Cardiac septum (tissue), 1 donor: ENCODE results near the gene FKBP7. TPM values are rescaled to one million over a fixed set of nuclear protein-coding genes. Genes with fewer than 3 reads are reported as not detected.
A peak's percentile ranks its signal among the peaks of the same experiment; 100 is the strongest.
"Not testable (repeated sequence)": the region's sequence is repeated elsewhere in the genome, so short reads cannot be mapped to it uniquely, and the experiment has no call there.

Source experiments
- DNase-seq: peaks from one replicate; pipeline ENCODE4 v3.0.0-alpha.2; 2020; ENCODE audit warnings: low spot score
- intact Hi-C: fragments of 100-400 bp; cut with DNase I; formaldehyde crosslinking; loops from one replicate; pipeline ENCODE4 v1.14.0; 2022
- long read RNA-seq: library from polyadenylated mRNA; unstranded; transcript quantifications from one replicate; pipeline ENCODE4 v2.0.0, GENCODE V29; 2021
- total RNA-seq: library from RNA; stranded (reverse); fragmentation: NEBNext Ultra II Directional; extraction: Animal tissue kit (Norgen Biotek cat#: 25700); gene quantifications from one replicate; pipeline ENCODE4 v1.2.1, GENCODE V29; 2021
- donor health status: DM: no; HTN: no; CAD: no.

FKBP7 gene, protein sequence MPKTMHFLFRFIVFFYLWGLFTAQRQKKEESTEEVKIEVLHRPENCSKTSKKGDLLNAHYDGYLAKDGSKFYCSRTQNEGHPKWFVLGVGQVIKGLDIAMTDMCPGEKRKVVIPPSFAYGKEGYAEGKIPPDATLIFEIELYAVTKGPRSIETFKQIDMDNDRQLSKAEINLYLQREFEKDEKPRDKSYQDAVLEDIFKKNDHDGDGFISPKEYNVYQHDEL
- 6.5 TPM for total RNA-seq
- long read RNA-seq, partial matches to known transcripts, result 0 of 8 reads
- long read RNA-seq, other reads (novel, unspliced or antisense), result 1 of 8 reads

DNA sequence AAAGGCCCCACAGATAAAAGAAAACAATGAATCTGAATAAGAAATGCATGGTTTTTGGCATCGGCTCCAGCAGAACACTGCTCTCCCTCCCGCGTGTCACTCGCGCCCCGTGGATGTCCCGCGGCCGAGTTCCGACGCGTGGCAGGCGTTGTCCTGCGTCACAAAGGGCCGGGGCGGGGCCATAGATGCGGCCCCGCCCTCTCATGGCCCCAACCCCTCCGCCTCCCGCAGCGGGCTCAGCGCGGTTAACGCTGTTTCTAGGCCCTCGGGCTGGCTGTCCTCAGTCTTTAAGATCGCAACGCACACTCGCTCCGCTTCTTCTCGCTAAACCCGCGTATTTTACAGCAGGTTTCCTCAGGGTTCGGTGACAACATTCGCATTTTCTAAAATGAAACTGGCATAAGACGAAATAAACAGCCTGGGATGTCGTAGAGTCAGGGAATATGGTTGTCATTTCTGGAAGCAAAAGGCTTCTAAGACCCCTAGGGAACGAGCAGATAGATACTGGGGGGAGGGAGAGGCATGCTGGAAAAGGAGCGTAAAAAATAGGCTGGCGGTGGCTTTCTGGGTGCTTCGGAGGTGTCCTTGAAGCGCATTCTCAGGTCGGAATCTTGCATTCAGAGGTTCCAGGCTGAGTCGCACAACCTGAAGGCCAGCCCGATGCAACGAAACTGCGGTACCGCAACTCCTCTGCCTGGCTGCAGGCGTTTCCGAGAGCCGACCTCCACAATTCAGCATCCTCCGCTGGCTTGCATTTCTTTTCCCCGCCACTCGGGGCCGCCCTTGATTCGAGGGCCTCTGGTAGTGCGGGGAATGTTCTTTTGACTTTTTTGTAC lies at the start of gene FKBP7:
Gene FKBP7, minus strand, starts transcription at position 162 of the 836 bp plus-strand sequence. Its CDS starts 101 bp downstream, at position 61.
- peak; percentile 96 for DNase-seq
- intact Hi-C loops, result loop anchor here (5.0 kb wide), 1 partner anchor 66 kb away; no protein-coding TSS in a partner anchor

DNA sequence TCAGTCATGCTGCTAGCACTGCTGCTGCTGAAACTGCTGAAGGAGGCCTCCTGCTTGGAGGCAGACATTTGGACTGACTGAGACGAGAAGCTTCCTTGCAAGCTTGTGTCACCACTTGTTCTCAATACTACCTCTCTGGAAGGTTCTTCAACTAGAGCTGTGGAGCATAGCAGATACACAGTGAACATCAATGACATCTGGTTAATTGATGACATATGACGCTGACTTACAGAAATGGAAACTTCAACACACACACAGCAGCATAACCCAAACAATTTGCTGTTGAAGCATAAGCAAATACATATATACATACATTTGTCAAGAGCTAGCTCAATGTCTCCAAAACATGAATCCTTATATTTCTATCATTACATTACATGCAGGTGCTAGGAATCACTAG lies 49.2 kb upstream of the FKBP7 start:
- no peak for DNase-seq
- intact Hi-C loops, result no loop called here

DNA sequence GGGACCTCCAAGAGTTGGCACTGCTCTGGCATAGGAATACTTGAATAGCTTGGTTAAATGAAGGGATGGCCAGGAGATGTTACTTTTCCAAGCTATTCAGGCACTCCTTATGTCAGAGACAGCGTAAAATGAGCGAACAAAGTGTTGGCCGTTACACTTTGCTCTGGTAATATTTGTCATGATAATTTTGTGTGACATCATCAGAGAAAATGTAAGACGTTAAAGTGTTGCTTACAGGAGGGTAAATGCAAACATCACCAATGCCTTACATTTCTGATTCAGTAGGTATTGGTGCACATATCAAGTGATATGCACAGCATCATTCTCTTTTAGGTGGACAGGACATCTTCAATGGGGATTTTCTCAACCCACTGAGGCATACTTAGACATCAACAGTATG lies 47.9 kb upstream of the FKBP7 start:
- intact Hi-C loops, result no loop called here
- no peak for DNase-seq

DNA sequence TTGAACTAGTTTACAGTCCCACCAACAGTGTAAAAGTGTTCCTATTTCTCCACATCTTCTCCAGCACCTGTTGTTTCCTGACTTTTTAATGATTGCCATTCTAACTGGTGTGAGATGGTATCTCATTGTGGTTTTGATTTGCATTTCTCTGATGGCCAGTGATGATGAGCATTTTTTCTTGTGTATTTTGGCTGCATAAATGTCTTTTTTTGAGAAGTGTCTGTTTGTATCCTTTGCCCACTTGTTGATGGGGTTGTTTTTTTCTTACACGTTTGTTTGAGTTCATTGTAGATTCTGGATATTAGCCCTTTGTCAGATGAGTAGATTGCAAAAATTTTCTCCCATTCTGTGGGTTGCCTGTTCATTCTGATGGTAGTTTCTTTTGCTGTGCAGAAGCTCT lies 47.1 kb upstream of the FKBP7 start:
- DNase-seq, intact Hi-C loops: not testable (repeated sequence)

DNA sequence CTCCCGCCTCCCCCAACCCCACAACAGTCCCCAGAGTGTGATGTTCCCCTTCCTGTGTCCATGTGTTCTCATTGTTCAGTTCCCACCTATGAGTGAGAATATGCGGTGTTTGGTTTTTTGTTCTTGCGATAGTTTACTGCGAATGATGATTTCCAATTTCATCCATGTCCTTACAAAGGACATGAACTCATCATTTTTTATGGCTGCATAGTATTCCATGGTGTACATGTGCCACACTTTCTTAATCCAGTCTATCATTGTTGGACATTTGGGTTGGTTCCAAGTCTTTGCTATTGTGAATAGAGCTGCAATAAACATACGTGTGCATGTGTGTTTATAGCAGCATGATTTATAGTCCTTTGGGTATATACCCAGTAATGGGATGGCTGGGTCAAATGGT lies 46.6 kb upstream of the FKBP7 start:
- intact Hi-C loops, DNase-seq: not testable (repeated sequence)

DNA sequence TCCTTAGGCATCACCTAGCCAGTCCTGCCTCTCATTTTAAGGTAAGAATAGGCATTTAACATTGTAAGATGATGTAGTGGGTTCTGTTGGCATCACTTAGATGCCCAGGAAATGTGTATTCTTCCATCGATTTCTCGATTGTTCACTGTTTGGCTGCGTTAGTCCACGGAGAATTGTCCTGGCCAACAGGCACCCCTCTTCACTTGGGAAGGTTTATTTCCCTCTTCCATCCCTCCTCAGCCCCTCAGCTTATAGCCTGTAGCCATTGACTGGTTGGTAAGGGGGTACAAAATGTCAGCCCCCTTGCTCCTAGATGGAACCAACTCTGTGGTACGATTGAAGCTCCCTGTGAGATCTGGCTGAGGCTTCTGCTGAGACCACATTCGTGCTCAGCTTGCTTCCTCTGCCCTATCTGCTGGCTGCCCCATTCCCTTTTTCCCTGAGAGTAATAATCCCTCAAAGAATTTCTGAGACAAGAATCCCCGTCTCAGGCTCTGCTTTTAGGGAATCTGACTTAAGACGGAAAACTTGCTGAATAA lies 45.3 kb upstream of the FKBP7 start:
- DNase-seq, result no peak
- intact Hi-C loops, result no loop called here

DNA sequence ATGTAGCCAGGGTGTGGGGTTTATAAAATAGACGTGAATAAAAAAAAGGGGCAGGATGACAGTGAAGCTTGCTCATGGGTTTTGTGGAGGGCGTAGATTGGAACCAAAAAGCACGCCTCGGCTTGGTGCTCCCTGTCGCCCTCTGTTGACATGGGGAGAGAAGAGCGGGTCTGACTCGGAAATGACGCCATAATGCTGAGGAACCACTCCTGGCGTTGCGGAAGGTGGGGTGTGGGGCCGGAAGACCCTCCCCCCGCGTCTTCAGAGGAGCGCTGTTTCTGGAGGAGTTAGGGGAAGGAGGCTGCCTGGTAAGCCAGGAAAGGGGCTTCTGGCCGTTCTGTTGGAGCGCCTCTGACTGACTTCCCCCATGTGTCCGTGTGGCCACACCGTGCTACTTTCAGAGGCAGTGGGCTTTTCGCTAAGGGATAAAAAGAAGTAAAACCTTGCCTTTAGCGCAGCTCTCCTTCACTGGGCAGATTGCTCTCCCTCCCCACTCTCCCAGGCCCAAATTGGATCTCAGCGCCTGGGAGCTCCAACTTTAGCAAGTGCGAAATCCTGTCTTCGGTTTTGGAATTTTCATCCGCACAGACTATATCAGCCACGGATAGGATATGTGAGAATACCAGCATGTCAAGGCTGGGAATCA lies 44.7 kb upstream of the FKBP7 start:
- intact Hi-C loops, result no loop called here

DNA sequence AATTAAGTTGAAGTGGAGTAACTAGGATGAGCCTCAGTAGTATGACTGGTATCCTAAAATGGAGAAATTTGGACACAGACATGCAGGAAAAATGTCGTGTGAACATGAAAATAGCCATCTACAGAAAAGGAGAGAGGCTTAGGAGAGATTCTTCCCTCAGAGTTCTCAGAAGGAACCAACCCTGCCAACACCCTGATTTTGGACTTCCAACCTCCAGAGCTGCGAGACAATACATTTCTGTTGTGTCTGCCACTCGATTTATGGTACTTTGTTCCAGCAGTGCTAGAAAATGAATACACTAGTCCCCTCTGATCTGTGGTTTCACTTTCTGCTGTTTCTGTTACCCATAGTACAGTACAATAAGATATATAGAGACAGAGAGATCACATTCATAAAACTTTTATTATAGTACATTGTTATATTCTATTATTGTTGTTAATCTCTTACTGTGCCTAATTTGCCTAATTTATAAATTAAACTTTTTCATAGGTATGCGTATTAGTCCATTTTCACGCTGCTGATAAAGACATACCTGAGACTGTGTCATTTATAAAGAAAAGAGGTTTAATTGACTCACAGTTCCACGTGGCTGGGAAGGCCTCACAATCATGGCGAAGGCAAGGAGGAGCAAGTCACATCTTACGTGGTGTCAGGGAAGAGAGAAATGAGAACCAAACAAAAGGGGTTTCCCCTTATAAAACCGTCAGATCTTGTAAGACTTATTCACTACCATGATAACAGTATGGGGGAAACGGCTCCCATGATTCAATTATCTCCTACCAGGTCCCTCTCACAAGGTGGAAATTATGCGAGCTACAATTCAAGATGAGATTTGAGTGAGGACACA lies 43.1 kb upstream of the FKBP7 start:
- intact Hi-C loops, result no loop called here
- no peak for DNase-seq

More for the DNA sequence above, 44.7 kb upstream of the FKBP7 start:
- DNase-seq, result peak; percentile 93

DNA sequence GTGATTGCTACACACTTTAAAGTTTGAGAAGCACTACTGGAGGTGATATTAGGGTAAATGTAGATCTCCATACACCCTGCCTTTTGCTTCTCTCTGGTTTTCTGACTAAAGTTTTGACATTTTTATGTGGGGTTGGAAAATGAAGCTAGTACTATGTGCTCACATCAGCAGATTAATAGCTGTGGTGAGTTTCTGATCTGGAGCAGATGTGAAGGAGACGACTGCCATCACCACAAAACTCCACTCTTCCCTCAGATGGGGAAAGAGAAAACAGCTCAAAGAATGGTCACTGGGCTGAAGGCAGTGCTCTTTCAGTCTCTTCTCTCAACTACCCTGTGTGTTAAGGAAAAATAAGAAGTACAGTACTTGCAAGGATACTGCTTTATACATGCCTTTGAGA lies 39.1 kb upstream of the FKBP7 start:
- DNase-seq, result no peak
- intact Hi-C loops, result no loop called here

DNA sequence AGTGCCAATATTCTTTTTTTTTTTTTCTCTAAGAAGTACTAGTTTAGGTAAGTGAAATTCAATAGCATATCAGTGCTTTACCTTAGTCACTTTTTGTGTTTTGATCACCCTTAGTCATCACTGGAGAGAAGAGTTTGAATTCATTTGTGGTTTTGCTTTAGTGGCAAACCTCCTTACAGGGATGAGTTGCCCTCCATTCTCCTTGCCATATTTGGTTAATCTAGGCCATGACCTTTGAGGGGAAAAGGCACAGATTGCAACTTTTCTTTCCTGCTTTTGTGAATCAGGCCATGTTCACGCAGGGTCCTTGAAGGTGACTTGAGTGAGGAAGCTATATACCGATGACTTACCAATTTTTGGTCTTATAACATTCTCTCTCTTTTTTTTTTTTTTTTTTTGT lies 36.3 kb upstream of the FKBP7 start:
- no peak for DNase-seq
- intact Hi-C loops, result no loop called here

DNA sequence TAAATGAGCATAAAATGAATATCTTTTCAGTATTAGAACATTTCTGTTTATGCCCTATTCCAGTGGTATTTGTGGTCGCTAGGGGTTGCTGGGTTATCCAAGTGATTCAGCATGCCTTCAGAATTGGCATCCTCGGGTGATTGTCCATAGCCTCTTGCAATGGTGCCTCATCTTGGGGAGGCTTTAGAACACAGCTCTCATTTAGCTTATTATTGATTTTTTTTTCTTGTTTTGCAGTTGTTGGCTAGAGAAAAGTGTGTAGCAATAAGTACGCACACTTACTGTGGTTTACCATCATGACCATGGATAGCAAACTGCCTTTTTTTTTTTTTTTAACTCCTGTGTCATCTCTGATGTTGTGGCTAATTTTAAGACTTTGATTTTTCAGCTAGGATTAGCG lies 35.5 kb upstream of the FKBP7 start:
- intact Hi-C loops, result no loop called here

DNA sequence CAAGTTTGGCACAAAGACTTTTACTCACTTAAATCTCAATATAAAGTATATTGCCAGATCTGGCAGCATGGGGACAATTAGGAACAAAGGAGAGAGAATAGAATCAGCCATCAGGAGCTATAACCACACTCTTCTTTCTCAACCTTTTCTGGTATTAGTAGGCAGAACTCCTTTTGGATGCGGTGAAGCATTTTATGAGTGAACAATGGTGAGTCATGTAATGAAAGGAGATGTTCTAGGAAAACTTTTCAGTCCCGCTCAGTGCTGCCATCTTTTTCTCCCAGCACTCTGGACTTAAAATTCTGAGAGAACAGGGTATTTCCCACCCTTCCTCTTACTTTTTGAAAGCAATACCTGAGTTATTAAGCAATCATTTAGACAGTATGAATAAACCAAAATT lies 34.1 kb upstream of the FKBP7 start:
- no peak for DNase-seq

More for the DNA sequence above, 35.5 kb upstream of the FKBP7 start:
- DNase-seq, result no peak

DNA sequence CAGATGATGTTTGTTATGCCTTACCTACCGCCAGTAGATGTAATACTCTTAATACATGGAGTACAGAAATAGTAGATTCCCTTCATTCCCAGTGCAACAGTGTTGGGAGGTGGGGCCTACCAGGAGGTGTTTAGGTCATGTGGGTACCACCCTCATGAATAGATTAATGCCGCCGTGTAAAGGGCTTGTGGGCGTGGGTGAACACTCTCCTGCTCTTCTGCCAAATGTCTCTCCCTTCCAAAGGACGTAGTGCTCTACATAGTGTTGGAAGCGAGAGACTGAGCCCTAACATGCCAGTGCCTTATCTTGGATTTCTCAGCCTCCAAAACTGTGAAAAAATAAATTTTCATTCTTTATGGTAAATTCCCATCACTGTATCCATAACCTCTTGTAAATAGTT lies 32.0 kb upstream of the FKBP7 start:
- intact Hi-C loops, result no loop called here
- no peak for DNase-seq

More for the DNA sequence above, 34.1 kb upstream of the FKBP7 start:
- intact Hi-C loops, result no loop called here

DNA sequence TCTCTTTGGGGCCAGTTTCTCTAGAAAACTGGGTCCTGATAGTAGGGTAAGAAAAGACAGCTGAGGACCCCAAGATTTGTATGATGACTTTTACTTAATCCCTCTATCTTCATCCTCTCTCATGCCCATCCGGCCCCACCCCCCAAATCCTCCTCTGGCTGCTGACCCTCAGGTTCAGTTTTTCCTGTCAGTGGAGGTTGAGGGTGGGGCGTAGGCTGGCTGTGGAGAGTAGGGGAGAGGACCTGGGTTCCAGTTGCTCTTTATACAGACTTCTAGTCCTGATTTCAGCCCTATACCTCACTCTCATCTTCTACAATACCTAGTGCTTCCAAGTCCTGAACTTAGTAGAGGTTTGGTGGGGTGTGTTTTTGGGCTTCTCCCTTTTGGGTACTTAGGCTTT lies 30.2 kb upstream of the FKBP7 start:
- intact Hi-C loops, result no loop called here
- no peak for DNase-seq

DNA sequence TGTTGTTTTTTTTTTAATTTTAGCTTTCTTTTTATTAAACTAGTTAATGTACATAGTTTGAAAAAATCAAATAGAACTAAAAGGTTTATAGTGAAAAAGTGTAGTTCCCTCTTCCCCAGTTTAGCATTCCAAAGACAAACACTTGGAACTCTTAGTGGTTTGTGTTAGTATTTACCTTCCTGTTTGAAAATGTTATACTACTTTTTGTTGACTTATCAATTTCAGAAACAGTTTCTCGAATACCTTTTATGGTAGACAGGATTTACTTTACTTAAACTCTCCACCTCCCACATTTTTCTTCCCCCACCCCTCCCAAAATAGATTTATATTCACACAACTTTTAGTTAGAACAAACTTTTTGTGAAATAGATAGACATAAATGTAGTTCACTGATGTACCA lies 28.5 kb upstream of the FKBP7 start:
- intact Hi-C loops, result no loop called here
- no peak for DNase-seq

DNA sequence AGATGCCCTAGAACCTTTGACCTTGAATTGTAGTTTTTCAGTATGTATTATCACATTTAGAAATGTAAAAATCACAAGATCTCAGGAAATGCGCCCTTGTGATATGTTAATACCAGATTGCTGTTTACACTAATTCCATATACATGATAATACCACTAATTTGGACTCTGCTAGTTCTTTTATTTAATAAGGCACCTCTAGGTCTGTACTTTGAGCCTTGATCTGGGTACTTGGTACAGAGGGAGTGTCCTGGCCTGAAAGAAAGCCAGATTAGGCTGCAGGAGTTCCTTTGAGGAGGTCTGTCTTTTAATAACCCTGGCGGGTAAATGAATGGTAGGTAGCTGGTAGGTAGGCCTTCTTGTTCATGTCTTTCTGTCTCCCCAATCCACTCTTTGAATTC lies 28.1 kb upstream of the FKBP7 start:
- DNase-seq, result no peak
- intact Hi-C loops, result no loop called here

DNA sequence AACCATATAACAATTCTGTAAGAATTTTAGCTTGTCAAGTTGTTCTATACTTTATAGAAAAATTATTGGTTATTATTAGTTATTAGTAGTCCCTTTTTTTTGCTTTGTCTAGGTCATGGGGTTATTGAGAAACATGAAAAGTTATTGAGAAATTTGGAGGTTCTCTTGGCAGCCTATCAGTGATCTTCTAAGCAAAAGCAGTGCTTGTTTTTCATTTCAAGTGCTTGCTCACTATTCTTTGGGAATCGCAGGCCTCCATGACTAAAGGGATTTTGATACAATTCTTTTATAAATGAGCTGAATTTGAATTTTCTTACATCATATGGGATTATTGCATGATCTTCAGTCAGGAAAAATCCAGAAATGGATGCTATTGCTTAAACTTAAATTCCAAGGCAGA lies 27.7 kb upstream of the FKBP7 start:
- no peak for DNase-seq
- intact Hi-C loops, result no loop called here

DNA sequence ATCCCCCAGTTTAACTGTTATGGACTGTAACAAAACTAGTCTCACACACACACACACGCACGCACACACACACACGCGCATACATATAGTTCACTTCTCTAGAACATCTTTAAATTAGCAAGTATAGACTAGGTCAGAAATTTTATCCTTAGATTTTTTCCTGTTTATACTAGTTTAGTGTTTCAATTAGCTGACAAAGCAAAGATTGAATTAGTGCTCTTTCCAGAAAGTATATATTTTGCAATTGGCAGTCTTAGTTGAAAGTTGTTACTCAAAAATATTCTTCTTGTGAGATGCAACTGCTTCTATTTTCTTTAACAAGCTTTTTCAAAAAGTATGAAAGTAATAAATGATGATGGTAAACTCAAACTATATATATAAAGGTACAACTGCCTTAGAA lies 24.4 kb upstream of the FKBP7 start:
- no peak for DNase-seq
- intact Hi-C loops, result no loop called here

DNA sequence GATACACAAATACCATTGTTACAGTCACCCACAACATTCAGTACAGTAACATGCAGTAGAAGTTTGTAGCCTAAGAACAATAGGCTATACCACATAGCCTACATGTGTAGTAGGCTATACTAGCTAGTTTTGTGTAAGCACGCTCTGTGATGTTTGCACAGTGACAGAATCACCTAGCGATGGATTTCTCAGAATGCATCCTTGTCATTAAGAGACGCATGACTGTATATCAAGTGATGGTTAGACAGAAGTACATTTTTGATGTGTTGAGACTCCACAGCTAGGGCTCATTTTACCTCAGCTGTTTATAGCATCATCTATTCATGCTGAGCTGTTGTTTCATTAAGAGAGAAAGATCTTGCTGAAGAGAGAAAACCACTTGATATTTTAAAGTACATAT lies 21.2 kb upstream of the FKBP7 start:
- intact Hi-C loops, result no loop called here
- DNase-seq, result no peak
